GM12865 (cell line): Measurements from ENCODE around the gene DCDC1.
"Not testable (repeated sequence)": the region's sequence is repeated elsewhere in the genome, so short reads cannot be mapped to it uniquely, and the experiment has no call there.

Experiments used
- DNase-seq: peaks from one replicate; pipeline ENCODE4 v3.0.0; 2010; ENCODE audit warnings: low read depth
- H3K4me3 ChIP-seq: 2 replicates; pipeline ENCODE4 v1.5.1; 2011; ENCODE audit warnings: mild to moderate bottlenecking, low read depth, low read length, control low read depth
- CTCF ChIP-seq: IDR thresholded peaks from 2 replicates; pipeline ENCODE4 v1.5.1; 2011; ENCODE audit warnings: low read length, control low read depth, low read depth, inconsistent platforms; ENCODE audit not compliant: insufficient read depth; ENCODE audit errors: missing control alignments

Gene DCDC1

GRCh38 chr11:30983143-30983542 lies 386.4 kb downstream of the DCDC1 start:
- TF ChIP-seq CTCF = no peak

GRCh38 chr11:30967579-30967978 lies 402.0 kb downstream of the DCDC1 start:
- no peak for TF ChIP-seq CTCF
- no peak overlapping the region for H3K4me3 ChIP-seq
- no peak for DNase-seq

More at GRCh38 chr11:30983143-30983542, 386.4 kb downstream of the DCDC1 start:
- H3K4me3 ChIP-seq = no peak overlapping the region
- DNase-seq = no peak

DNA sequence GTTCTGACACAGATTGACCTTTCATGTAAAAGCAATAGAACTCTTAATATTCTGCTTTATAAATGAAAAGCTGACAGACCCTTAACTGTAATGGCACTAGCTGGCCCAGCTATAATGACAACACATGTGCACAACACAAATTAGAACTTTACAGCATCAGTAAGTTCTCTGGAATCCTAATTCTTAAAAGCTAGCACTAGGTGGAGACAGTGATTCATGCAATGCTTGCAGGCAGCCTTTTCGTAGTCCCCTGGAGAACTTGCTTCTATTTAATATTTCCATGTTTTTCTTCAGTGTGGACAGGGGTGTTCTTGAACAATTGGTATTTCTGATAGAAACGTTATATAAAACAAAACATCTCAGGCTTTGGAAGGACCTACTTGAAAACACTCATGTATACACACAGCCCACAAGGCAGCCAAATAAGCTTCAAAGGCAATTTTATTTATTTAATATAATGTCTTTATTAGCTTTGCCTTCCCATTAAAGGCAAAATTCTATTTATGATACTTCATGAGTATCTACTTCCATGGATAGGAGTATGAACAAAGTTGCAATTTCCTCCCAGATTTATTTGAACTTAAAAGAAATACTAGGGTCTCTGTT lies 409.0 kb downstream of the DCDC1 start:
- peak; percentile 41 for TF ChIP-seq CTCF
- H3K4me3 ChIP-seq = no peak overlapping the region
- peak; percentile 31 for DNase-seq

DNA sequence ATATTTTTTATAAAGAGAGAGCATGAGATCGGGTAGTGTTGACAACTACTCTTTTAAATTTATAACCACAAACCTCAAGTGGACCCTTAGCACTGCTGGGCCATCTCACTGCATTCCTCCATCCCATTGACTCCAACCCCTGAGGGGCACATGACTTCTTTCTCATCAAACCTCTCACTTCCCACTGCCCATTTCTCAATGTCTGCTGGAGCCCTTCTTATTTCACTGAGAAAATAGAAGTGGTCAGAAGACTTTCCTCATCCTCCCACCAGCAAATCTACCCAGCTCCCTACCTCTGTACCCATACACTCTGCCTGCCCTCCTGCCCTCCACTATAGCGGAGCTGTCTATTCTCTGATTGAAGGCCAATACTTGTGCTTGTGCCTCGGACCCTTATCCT lies 412.8 kb downstream of the DCDC1 start:
- no peak for TF ChIP-seq CTCF
- no peak for DNase-seq
- no peak overlapping the region for H3K4me3 ChIP-seq

DNA sequence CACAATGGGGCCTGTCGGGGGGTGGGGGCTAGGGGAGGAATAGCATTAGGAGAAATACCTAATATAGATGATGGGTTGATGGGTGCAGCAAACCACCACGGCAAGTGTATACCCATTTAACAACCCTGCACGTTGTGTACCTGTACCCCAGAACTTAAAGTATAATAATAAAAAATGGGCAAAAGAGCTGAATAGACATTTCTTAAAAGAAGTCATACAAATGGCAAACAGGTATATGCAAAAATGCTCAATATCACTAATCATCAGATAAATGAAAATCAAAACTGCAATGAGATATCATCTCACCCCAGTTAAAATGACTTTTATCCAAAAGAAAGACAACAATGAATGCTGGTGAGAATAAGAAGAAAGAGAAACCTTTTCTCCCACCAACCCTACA lies 419.7 kb downstream of the DCDC1 start:
- no peak for DNase-seq
- H3K4me3 ChIP-seq = no peak overlapping the region
- TF ChIP-seq CTCF = no peak

GRCh38 chr11:30947715-30948114 lies 421.8 kb downstream of the DCDC1 start:
- DNase-seq, H3K4me3 ChIP-seq: not testable (repeated sequence)

DNA sequence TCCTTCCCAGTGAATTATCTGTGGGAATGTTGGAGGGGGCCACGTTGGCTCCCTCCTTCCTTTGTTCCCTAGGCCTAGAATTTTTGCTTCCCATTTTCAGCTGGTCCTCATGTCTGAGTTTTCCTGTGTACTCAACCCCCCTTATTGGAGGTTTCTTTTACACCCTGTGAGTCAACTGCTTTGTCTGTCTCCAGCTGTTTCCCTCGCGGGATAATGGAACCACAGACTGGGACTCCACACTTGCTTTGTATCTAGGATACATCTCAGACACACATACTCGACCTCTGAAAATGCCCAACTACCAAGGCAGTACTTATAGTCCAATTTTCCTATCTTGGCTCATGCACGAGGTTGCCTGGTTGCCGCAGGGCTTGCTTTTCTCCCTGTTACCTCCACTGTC lies 430.7 kb downstream of the DCDC1 start:
- no peak for DNase-seq
- TF ChIP-seq CTCF = no peak
- H3K4me3 ChIP-seq = no peak overlapping the region
